HepG2 (cell line): ENCODE data around the gene PPP1R14D. TPM values are rescaled to one million over a fixed set of nuclear protein-coding genes. Genes with fewer than 3 reads are reported as not detected.

Source experiments
- ATAC-seq: fragments of 200-7000 bp; cut with Tn5 transposase; 3 replicates; pipeline ENCODE4 v1.9.1; 2020; ENCODE audit warnings: mild to moderate bottlenecking, moderate library complexity
- BruUV-seq: library from RNA; stranded (reverse); fragments of 400-500 nt; replicated peaks from 2 replicates; lab custom pipeline; 2021; lab: Mats Ljungman, UMichigan
- CTCF ChIA-PET: fragments of 300-600 bp; formaldehyde crosslinking; extraction: SDS; loops from one replicate; lab custom pipeline; 2021; ENCODE audit warnings: low total read pairs, inconsistent platforms, low intra/inter-chr PET ratio; lab: Yijun Ruan, JAX
- POLR2A ChIA-PET: fragments of 350-600 bp; sonication (Branson Sonifier 250); formaldehyde crosslinking; loops from one replicate; lab custom pipeline; 2020; ENCODE audit warnings: antibody characterized with exemption, inconsistent platforms; lab: Yijun Ruan, JAX
- DNase-seq: peaks from one replicate; pipeline ENCODE4 v3.0.0-alpha.2; 2015; ENCODE audit warnings: low spot score
- FAIRE-seq: peaks from 3 replicates; lab custom pipeline; 2011; peaks lifted over from hg19 to GRCh38; lab: Jason Lieb, UNC
- H2AFZ ChIP-seq: one replicate; pipeline ENCODE4 v1.6.1; 2011; ENCODE audit warnings: low read length, inconsistent platforms
- H3K27ac ChIP-seq: fragments of 300-600 bp; 3 replicates; pipeline ENCODE4 v1.8.0; 2011; ENCODE audit warnings: mixed run types, mild to moderate bottlenecking, mixed read lengths, low read length, inconsistent platforms; ENCODE audit not compliant: insufficient read depth; ENCODE audit errors: extremely low read length
- H3K27me3 ChIP-seq, 2 experiments: fragments of 200-600 bp in 1 of 2; 2 replicates in 1 of 2; 3 replicates in 1 of 2; pipeline versions ENCODE4 v1.6.0 to v1.8.0; 2011; ENCODE audit warnings: low read length in 2 of 2, mild to moderate bottlenecking in 2 of 2, moderate library complexity in 2 of 2, inconsistent platforms in 1 of 2; ENCODE audit not compliant: insufficient read depth in 2 of 2, control insufficient read depth in 1 of 2
- H3K36me3 ChIP-seq, 2 experiments: fragments of 200-600 bp in 1 of 2; replicated peaks in 1 of 2; 2 replicates in 1 of 2; 3 replicates in 1 of 2; pipeline versions ENCODE4 v1.5.1 to v1.8.0; 2011; ENCODE audit warnings: low read length in 2 of 2, inconsistent platforms in 1 of 2; ENCODE audit not compliant: insufficient read depth in 2 of 2, control insufficient read depth in 1 of 2
- H3K4me1 ChIP-seq: 2 replicates; pipeline ENCODE4 v1.5.1; 2012; ENCODE audit warnings: low read length, inconsistent platforms; ENCODE audit not compliant: insufficient read depth
- H3K4me2 ChIP-seq: 2 replicates; pipeline ENCODE4 v1.6.0; 2011; ENCODE audit warnings: low read depth, low read length, inconsistent platforms
- H3K4me3 ChIP-seq, 3 experiments: fragments of 200-600 bp in 1 of 3; sonication (generic), shearing (Covaris generic) in 1 of 3; replicated peaks in 1 of 3; 2 replicates each; pipeline ENCODE4 v1.5.1; 2011 to 2016; ENCODE audit warnings: low read length in 3 of 3, inconsistent platforms in 2 of 3, low read depth in 2 of 3, mild to moderate bottlenecking in 2 of 3, control low read depth in 1 of 3, mixed read lengths in 1 of 3; ENCODE audit not compliant: insufficient read depth in 1 of 3
- H3K79me2 ChIP-seq: one replicate; pipeline ENCODE4 v1.6.1; 2011; ENCODE audit warnings: low read length, inconsistent platforms; ENCODE audit not compliant: insufficient read depth
- H3K9ac ChIP-seq: 2 replicates; pipeline ENCODE4 v1.6.0; 2011; ENCODE audit warnings: mild to moderate bottlenecking, low read depth, low read length, inconsistent platforms; ENCODE audit not compliant: insufficient read depth
- H3K9me3 ChIP-seq: 2 replicates; pipeline ENCODE4 v1.5.1; 2012; ENCODE audit warnings: mild to moderate bottlenecking, low read length
- H4K20me1 ChIP-seq: 2 replicates; pipeline ENCODE4 v1.6.0; 2011; ENCODE audit warnings: inconsistent platforms, mild to moderate bottlenecking, low read length, moderate library complexity; ENCODE audit not compliant: insufficient read depth
- ARNTL ChIP-seq: sonication (generic); formaldehyde crosslinking; IDR thresholded peaks from 2 replicates; pipeline ENCODE4 v1.4.0; 2020; ENCODE audit warnings: mild to moderate bottlenecking, missing genetic modification reagents
- CTCF ChIP-seq: sonication (generic); formaldehyde crosslinking; IDR thresholded peaks from 2 replicates; pipeline ENCODE4 v1.5.0; 2020; ENCODE audit warnings: mild to moderate bottlenecking, missing genetic modification reagents, moderate library complexity
- EP300 ChIP-seq, 3 experiments: sonication (generic) in 1 of 3; formaldehyde crosslinking in 1 of 3; IDR thresholded peaks; 2 replicates each; pipeline versions ENCODE4 v1.5.1 to v1.6.1; 2011 to 2020; ENCODE audit warnings: low read depth in 2 of 3, low read length in 2 of 3, borderline replicate concordance in 1 of 3, improper control_type of control experiment in 1 of 3, mild to moderate bottlenecking in 1 of 3, missing genetic modification reagents in 1 of 3, moderate library complexity in 1 of 3
- FOXA1 ChIP-seq, 2 experiments: fragments of 450-650 bp in 1 of 2; sonication (generic) in 1 of 2; formaldehyde crosslinking in 1 of 2; IDR thresholded peaks; 2 replicates each; pipeline versions ENCODE4 v1.4.0 to v1.6.1; 2016 to 2020; ENCODE audit warnings: missing genetic modification reagents in 1 of 2
- KDM2A ChIP-seq: sonication (generic); formaldehyde crosslinking; IDR thresholded peaks from 2 replicates; pipeline ENCODE4 v1.4.0; 2020; ENCODE audit warnings: low read depth, missing genetic modification reagents, borderline replicate concordance
- MAFG ChIP-seq: sonication (generic); formaldehyde crosslinking; IDR thresholded peaks from 2 replicates; pipeline ENCODE4 v1.5.1; 2020; ENCODE audit warnings: mild to moderate bottlenecking, missing genetic modification reagents
- MIXL1 ChIP-seq: IDR thresholded peaks from 2 replicates; pipeline ENCODE4 v1.6.1; 2016
- NFRKB ChIP-seq: fragments of 450-650 bp; IDR thresholded peaks from 2 replicates; pipeline ENCODE4 v1.6.1; 2017
- PAXIP1 ChIP-seq: sonication (generic); formaldehyde crosslinking; conservative IDR thresholded peaks from 2 replicates; pipeline ENCODE4 v1.4.0; 2020; ENCODE audit warnings: mild to moderate bottlenecking, missing genetic modification reagents, moderate library complexity
- PREB ChIP-seq: sonication (generic); formaldehyde crosslinking; IDR thresholded peaks from 2 replicates; pipeline ENCODE4 v1.4.0; 2020; ENCODE audit warnings: missing genetic modification reagents
- RFX5 ChIP-seq: IDR thresholded peaks from 2 replicates; pipeline ENCODE4 v1.6.1; 2011; ENCODE audit warnings: low read depth, low read length, improper control_type of control experiment
- SATB2 ChIP-seq: sonication (generic); formaldehyde crosslinking; IDR thresholded peaks from 2 replicates; pipeline ENCODE4 v1.5.0; 2020; ENCODE audit warnings: missing genetic modification reagents
- TBX2 ChIP-seq: sonication (generic); formaldehyde crosslinking; IDR thresholded peaks from 2 replicates; pipeline ENCODE4 v1.5.0; 2020; ENCODE audit warnings: missing genetic modification reagents, mild to moderate bottlenecking, borderline replicate concordance
- TEAD3 ChIP-seq: optimal IDR thresholded peaks from 2 replicates; pipeline ENCODE3; 2016; ENCODE audit warnings: borderline replicate concordance
- ZNF644 ChIP-seq: IDR thresholded peaks from 2 replicates; pipeline ENCODE4 v1.6.1; 2016; ENCODE audit warnings: low read depth
- ZNF878 ChIP-seq: sonication (generic); formaldehyde crosslinking; IDR thresholded peaks from 2 replicates; pipeline ENCODE4 v1.8.1; 2023; ENCODE audit warnings: mild to moderate bottlenecking, missing genetic modification reagents, moderate library complexity
- WGBS: methylation state at CpG from one replicate; pipeline ENCODE4 v1.1.6; 2017; ENCODE audit warnings: low lambda C conversion rate; 5-methylcytosine and 5-hydroxymethylcytosine counted together
- in situ Hi-C: cut with HindIII; loops from 2 replicates; pipeline ENCODE4 v1.10.0; 2017; ENCODE audit warnings: low pct_unique_long_range_greater_than_20kb; ENCODE audit not compliant: extremely low pct_ligation_motif_present
- intact Hi-C: fragments of 100-400 bp; cut with micrococcal nuclease; formaldehyde crosslinking; loops from one replicate; pipeline ENCODE4 v1.10.0; 2022; ENCODE audit not compliant: unreplicated experiment
- polyA plus RNA-seq, 8 experiments: library from polyadenylated mRNA; depleted of rRNA in 3 of 8; stranded (reverse) in 7 of 8; unstranded in 1 of 8; fragments of >200 nt; fragmentation: Illumina TruSeq in 4 of 8; extraction: Trizol in 4 of 8; gene quantifications; 2 replicates each; pipeline versions ENCODE4 v1.2.1 to v1.2.3, GENCODE V29; 2011 to 2016; ENCODE audit warnings: low read depth in 4 of 8, missing spikeins in 1 of 8, mixed read lengths in 1 of 8; ENCODE audit not compliant: insufficient read depth in 1 of 8
- total RNA-seq, 5 experiments: library from RNA; depleted of rRNA; stranded (reverse); fragments of >200 nt; fragmentation: Illumina TruSeq; extraction: Trizol; gene quantifications; 2 replicates each; pipeline ENCODE4 v1.2.3, GENCODE V29; 2016; ENCODE audit warnings: low read depth in 1 of 5

PPP1R14D gene
- total and polyA plus RNA-seq, 2 of the 13 experiments (the other 11 are each of a cell fraction or from before 2014, with no cell fraction given), result 0.53 to 0.55 TPM

GRCh38 chr15:40793216-40793989 lies 35.1 kb downstream of the PPP1R14D start:
- ChIA-PET POLR2A (interaction anchor here (0.6 to 2.4 kb wide), 6 partner anchors 8 to 99 kb away, joined by 3 to 8 read pairs (median 4); partner anchors contain the start of genes DNAJC17, GCHFR, RAD51 and ZFYVE19), CTCF (no interaction called here)
- in situ Hi-C loops, result no loop called here
- TF ChIP-seq TEAD3 (CRISPR knock-in tag) (peak; percentile 82), ARNTL (0 out of 2 replicates have a peak, but pooled peaks have one; percentile 20), SATB2 (no peak), EP300 (IDR thresholded peaks at IDR 0.05; ENCODE audit: low read depth in 2 of 2, low read length in 2 of 2) (peak in 1 of 2 experiments; percentile 84; a peak in 2 of 4 replicates), EP300 (CRISPR knock-in tag; IDR thresholded peaks at IDR 0.05; ENCODE audit: borderline replicate concordance) (peak; percentile 45), KDM2A (CRISPR knock-in tag) (no peak), NFRKB (no peak), ZNF644 (peak; percentile 37; the same call in 1 of the 2 replicates), TBX2 (CRISPR knock-in tag) (peak; percentile 69; the same call in 1 of the 2 replicates), MIXL1 (CRISPR knock-in tag) (peak; percentile 80; the same call in 1 of the 2 replicates), CTCF (CRISPR knock-in tag) (no peak), PAXIP1 (peak; percentile 94), ZNF878 (CRISPR knock-in tag) (0 out of 2 replicates have a peak, but pooled peaks have one; percentile 46), MAFG (CRISPR knock-in tag) (0 out of 2 replicates have a peak, but pooled peaks have one; percentile 19), FOXA1 (IDR thresholded peaks at IDR 0.05) (no peak), FOXA1 (CRISPR knock-in tag; IDR thresholded peaks at IDR 0.05) (peak; percentile 13; the same call in 1 of the 2 replicates), PREB (CRISPR knock-in tag) (no peak), RFX5 (peak; percentile 8; the same call in 1 of the 2 replicates)

More at GRCh38 chr15:40793216-40793989, 35.1 kb downstream of the PPP1R14D start:
- BruUV-seq, result no TSS peak
- Histone ChIP-seq H3K36me3 (peaks cover 0 to 4% of the 10 kb centered on the region in 2 experiments; a peak in 1 of 5 replicates), H3K27me3 (no peaks in the 10 kb centered on the region), H3K27ac (peak overlapping the region; percentile 96), H3K9me3 (no peaks in the 10 kb centered on the region), H3K4me2 (peak overlapping the region; percentile 71), H3K4me3 (peak overlapping the region in 2 of 3 experiments; percentile 1 to 14; a peak in 2 of 6 replicates), H3K4me1 (peaks cover 50% of the 10 kb centered on the region), H3K9ac (peak overlapping the region; percentile 56), H2AFZ (no peak overlapping the region), H4K20me1 (no peaks in the 10 kb centered on the region), H3K79me2 (peaks cover 18% of the 10 kb centered on the region)
- intact Hi-C loops, result no loop called here
- WGBS, result 19% methylated on average over 9 of the region's 9 CpGs
- peak; percentile 76 for FAIRE-seq
- DNase-seq, result peak; percentile 96
- ATAC-seq, result peak; percentile 94
